ENCODE measurements around the gene SEC62. TPM values are rescaled to one million over a fixed set of nuclear protein-coding genes. Genes with fewer than 3 reads are reported as not detected.

The SEC62 gene
- total RNA-seq, result 63.8 TPM

- H3K4me1 ChIP-seq (ENCODE audit: insufficient read depth, low read length), result peaks cover 30% of the 10 kb centered on the region
- peak within 1 kb of the TSS; percentile 73 for H3K4me3 ChIP-seq (ENCODE audit: low read length)
- H3K27me3 ChIP-seq (ENCODE audit: insufficient read depth, low read length), result no peaks in the 10 kb centered on the region
- no peaks in the 10 kb centered on the region for H3K9me3 ChIP-seq (ENCODE audit: low read depth, low read length)
Observed at GRCh38 chr3:169966428-169966950, at the start of gene SEC62. Gene SEC62 (plus strand): TSS chr3:169966807. CDS start chr3:169966823, 16 bp downstream.

GRCh38 chr3:169923189-169923588, 43.4 kb upstream of the SEC62 start:
- Histone ChIP-seq H3K9me3 (ENCODE audit: low read depth, low read length) (no peaks in the 10 kb centered on the region), H3K4me3 (ENCODE audit: low read length) (no peak overlapping the region), H3K27me3 (ENCODE audit: insufficient read depth, low read length) (no peaks in the 10 kb centered on the region), H3K4me1 (ENCODE audit: insufficient read depth, low read length) (no peaks in the 10 kb centered on the region)

GRCh38 chr3:169923831-169924230, 42.8 kb upstream of the SEC62 start:
- Histone ChIP-seq H3K9me3 (ENCODE audit: low read depth, low read length) (no peaks in the 10 kb centered on the region), H3K4me3 (ENCODE audit: low read length) (no peak overlapping the region), H3K4me1 (ENCODE audit: insufficient read depth, low read length) (no peaks in the 10 kb centered on the region), H3K27me3 (ENCODE audit: insufficient read depth, low read length) (no peaks in the 10 kb centered on the region)

- no peaks in the 10 kb centered on the region for H3K27me3 ChIP-seq (ENCODE audit: insufficient read depth, low read length)
- H3K4me1 ChIP-seq (ENCODE audit: insufficient read depth, low read length), result peaks cover 27% of the 10 kb centered on the region
- H3K4me3 ChIP-seq (ENCODE audit: low read length), result no peak overlapping the region
- no peaks in the 10 kb centered on the region for H3K9me3 ChIP-seq (ENCODE audit: low read depth, low read length)
Observed at GRCh38 chr3:169929830-169930519, 36.6 kb upstream of the SEC62 start.

- Histone ChIP-seq H3K9me3 (ENCODE audit: low read depth, low read length) (no peaks in the 10 kb centered on the region), H3K27me3 (ENCODE audit: insufficient read depth, low read length) (no peaks in the 10 kb centered on the region), H3K4me1 (ENCODE audit: insufficient read depth, low read length) (peaks cover 27% of the 10 kb centered on the region), H3K4me3 (ENCODE audit: low read length) (no peak overlapping the region)
Observed at GRCh38 chr3:169930843-169931242, 35.8 kb upstream of the SEC62 start.

GRCh38 chr3:169931747-169932520, 34.7 kb upstream of the SEC62 start:
- no peak overlapping the region for H3K4me3 ChIP-seq (ENCODE audit: low read length)
- H3K4me1 ChIP-seq (ENCODE audit: insufficient read depth, low read length), result peaks cover 27% of the 10 kb centered on the region

GRCh38 chr3:169939320-169939719, 27.3 kb upstream of the SEC62 start:
- Histone ChIP-seq H3K4me3 (ENCODE audit: low read length) (no peak overlapping the region), H3K9me3 (ENCODE audit: low read depth, low read length) (no peaks in the 10 kb centered on the region), H3K27me3 (ENCODE audit: insufficient read depth, low read length) (no peaks in the 10 kb centered on the region), H3K4me1 (ENCODE audit: insufficient read depth, low read length) (peaks cover 14% of the 10 kb centered on the region)

More at GRCh38 chr3:169931747-169932520, 34.7 kb upstream of the SEC62 start:
- no peaks in the 10 kb centered on the region for H3K27me3 ChIP-seq (ENCODE audit: insufficient read depth, low read length)
- no peaks in the 10 kb centered on the region for H3K9me3 ChIP-seq (ENCODE audit: low read depth, low read length)

- Histone ChIP-seq H3K4me1 (ENCODE audit: insufficient read depth, low read length) (peaks cover 18% of the 10 kb centered on the region), H3K27me3 (ENCODE audit: insufficient read depth, low read length) (no peaks in the 10 kb centered on the region), H3K4me3 (ENCODE audit: low read length) (no peak overlapping the region), H3K9me3 (ENCODE audit: low read depth, low read length) (no peaks in the 10 kb centered on the region)
Observed at GRCh38 chr3:169939751-169940150, 26.9 kb upstream of the SEC62 start.

- Histone ChIP-seq H3K4me1 (ENCODE audit: insufficient read depth, low read length) (peaks cover 26% of the 10 kb centered on the region), H3K27me3 (ENCODE audit: insufficient read depth, low read length) (no peaks in the 10 kb centered on the region), H3K9me3 (ENCODE audit: low read depth, low read length) (no peaks in the 10 kb centered on the region), H3K4me3 (ENCODE audit: low read length) (no peak overlapping the region)
Observed at GRCh38 chr3:169940470-169941181, 26.0 kb upstream of the SEC62 start.

- no peaks in the 10 kb centered on the region for H3K27me3 ChIP-seq (ENCODE audit: insufficient read depth, low read length)
- no peaks in the 10 kb centered on the region for H3K9me3 ChIP-seq (ENCODE audit: low read depth, low read length)
- H3K4me1 ChIP-seq (ENCODE audit: insufficient read depth, low read length), result peaks cover 40% of the 10 kb centered on the region
- no peak overlapping the region for H3K4me3 ChIP-seq (ENCODE audit: low read length)
Observed at GRCh38 chr3:169945313-169945712, 21.3 kb upstream of the SEC62 start.

GRCh38 chr3:169946336-169946735, 20.3 kb upstream of the SEC62 start:
- Histone ChIP-seq H3K4me1 (ENCODE audit: insufficient read depth, low read length) (peaks cover 40% of the 10 kb centered on the region), H3K27me3 (ENCODE audit: insufficient read depth, low read length) (no peaks in the 10 kb centered on the region), H3K4me3 (ENCODE audit: low read length) (no peak overlapping the region), H3K9me3 (ENCODE audit: low read depth, low read length) (no peaks in the 10 kb centered on the region)

GRCh38 chr3:169948559-169949448, 17.8 kb upstream of the SEC62 start:
- no peak overlapping the region for H3K4me3 ChIP-seq (ENCODE audit: low read length)
- H3K27me3 ChIP-seq (ENCODE audit: insufficient read depth, low read length), result no peaks in the 10 kb centered on the region
- peaks cover 51% of the 10 kb centered on the region for H3K4me1 ChIP-seq (ENCODE audit: insufficient read depth, low read length)
- no peaks in the 10 kb centered on the region for H3K9me3 ChIP-seq (ENCODE audit: low read depth, low read length)

GRCh38 chr3:169952045-169952444, 14.6 kb upstream of the SEC62 start:
- Histone ChIP-seq H3K27me3 (ENCODE audit: insufficient read depth, low read length) (no peaks in the 10 kb centered on the region), H3K4me1 (ENCODE audit: insufficient read depth, low read length) (peaks cover 48% of the 10 kb centered on the region), H3K4me3 (ENCODE audit: low read length) (no peak overlapping the region), H3K9me3 (ENCODE audit: low read depth, low read length) (no peaks in the 10 kb centered on the region)

- peaks cover 40% of the 10 kb centered on the region for H3K4me1 ChIP-seq (ENCODE audit: insufficient read depth, low read length)
- H3K4me3 ChIP-seq (ENCODE audit: low read length), result no peak overlapping the region
- H3K27me3 ChIP-seq (ENCODE audit: insufficient read depth, low read length), result no peaks in the 10 kb centered on the region
- H3K9me3 ChIP-seq (ENCODE audit: low read depth, low read length), result no peaks in the 10 kb centered on the region
Observed at GRCh38 chr3:169953462-169954141, 13.0 kb upstream of the SEC62 start.
